Measurements from ENCODE around the gene SDF4.

The SDF4 gene

DNA sequence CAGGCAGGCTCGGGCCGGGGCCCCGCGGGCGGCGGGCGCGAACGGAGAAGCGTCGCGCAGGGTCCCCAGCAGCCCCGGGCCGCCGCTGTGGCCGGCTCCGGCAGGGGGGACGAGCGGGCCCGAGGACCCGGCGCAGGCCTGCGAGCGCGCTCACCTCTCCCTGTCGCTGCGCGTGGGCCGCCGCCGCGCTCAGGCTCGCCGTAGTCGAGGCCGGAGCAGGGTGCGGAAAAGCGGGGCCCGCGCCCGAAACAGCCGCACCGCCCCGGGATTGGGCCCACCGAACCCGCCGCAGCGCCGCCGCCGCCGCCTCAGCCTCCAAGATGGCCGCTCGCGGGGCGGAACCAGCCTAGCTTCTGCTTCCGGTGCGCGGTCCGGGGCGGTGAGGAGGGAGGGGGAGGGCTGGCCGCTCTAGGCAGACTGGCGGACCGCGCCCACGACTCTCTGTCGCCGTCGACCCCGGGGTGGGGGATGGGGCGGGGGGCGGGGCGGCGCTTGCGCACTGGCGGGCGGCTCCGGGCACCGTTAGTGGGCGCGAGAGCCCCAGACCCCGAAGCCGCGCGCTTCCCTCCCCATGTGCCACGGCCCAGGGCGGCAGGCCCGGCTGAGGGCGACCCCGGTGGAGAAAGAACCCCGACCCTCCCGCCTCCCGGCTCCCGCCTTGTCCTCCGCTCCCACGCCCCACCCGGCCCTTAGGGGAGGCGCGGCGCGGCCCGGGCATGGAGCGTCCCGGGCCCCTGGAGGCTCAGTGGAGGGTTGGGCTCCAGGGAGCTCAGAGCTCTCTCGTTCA, 41.9 kb upstream of the SDF4 start, which contains the start of gene UBE2J2 (continued):
- no peak for TF ChIP-seq ZSCAN16 (tag by site-specific recombination; IDR thresholded peaks at IDR 0.05)
- no peak for TF ChIP-seq ZNF169 (tag by site-specific recombination; IDR thresholded peaks at IDR 0.05)
- TF ChIP-seq ZNF626 (tag by site-specific recombination; IDR thresholded peaks at IDR 0.05) = no peak; the same call in 1 of the 2 replicates
- TF ChIP-seq ZNF114 (tag by site-specific recombination; IDR thresholded peaks at IDR 0.05) = no peak
- no peak for TF ChIP-seq ZNF548 (tag by site-specific recombination; IDR thresholded peaks at IDR 0.05)
- TF ChIP-seq ATF2 (tag by site-specific recombination; IDR thresholded peaks at IDR 0.05; ENCODE audit: low read depth) = no peak
- TF ChIP-seq ZNF585B (tag by site-specific recombination; IDR thresholded peaks at IDR 0.05) = no peak
- TF ChIP-seq PRDM1 (tag by site-specific recombination; IDR thresholded peaks at IDR 0.05) = no peak
- no peak for TF ChIP-seq ZNF623 (tag by site-specific recombination; IDR thresholded peaks at IDR 0.05)
- no peak for TF ChIP-seq ZNF621 (tag by site-specific recombination; IDR thresholded peaks at IDR 0.05)
- no peak for TF ChIP-seq ELK4 (IDR thresholded peaks at IDR 0.05; ENCODE audit: borderline replicate concordance, low read depth, low read length)
- TF ChIP-seq ZBTB7A (tag by site-specific recombination; IDR thresholded peaks at IDR 0.05; ENCODE audit: low read depth) = no peak
- peak; percentile 80 for TF ChIP-seq ZFHX2 (tag by site-specific recombination; conservative IDR thresholded peaks at IDR 0.05)
- no peak for TF ChIP-seq ZSCAN23 (tag by site-specific recombination; IDR thresholded peaks at IDR 0.05)
- TF ChIP-seq ZBTB8A (tag by site-specific recombination; IDR thresholded peaks at IDR 0.05) = peak; percentile 83
- TF ChIP-seq ZNF266 (tag by site-specific recombination; IDR thresholded peaks at IDR 0.05; ENCODE audit: low read depth) = no peak
- TF ChIP-seq ZBTB26 (tag by site-specific recombination; optimal IDR thresholded peaks at IDR 0.05) = peak; percentile 62
- TF ChIP-seq ZNF658 (tag by site-specific recombination; IDR thresholded peaks at IDR 0.05) = no peak
- no peak for TF ChIP-seq INSM2 (tag by site-specific recombination; IDR thresholded peaks at IDR 0.05)
- no peak for TF ChIP-seq ZNF555 (tag by site-specific recombination; conservative IDR thresholded peaks at IDR 0.05)
- no peak for TF ChIP-seq ZNF155 (tag by site-specific recombination; IDR thresholded peaks at IDR 0.05)
- TF ChIP-seq, protein P1, sequence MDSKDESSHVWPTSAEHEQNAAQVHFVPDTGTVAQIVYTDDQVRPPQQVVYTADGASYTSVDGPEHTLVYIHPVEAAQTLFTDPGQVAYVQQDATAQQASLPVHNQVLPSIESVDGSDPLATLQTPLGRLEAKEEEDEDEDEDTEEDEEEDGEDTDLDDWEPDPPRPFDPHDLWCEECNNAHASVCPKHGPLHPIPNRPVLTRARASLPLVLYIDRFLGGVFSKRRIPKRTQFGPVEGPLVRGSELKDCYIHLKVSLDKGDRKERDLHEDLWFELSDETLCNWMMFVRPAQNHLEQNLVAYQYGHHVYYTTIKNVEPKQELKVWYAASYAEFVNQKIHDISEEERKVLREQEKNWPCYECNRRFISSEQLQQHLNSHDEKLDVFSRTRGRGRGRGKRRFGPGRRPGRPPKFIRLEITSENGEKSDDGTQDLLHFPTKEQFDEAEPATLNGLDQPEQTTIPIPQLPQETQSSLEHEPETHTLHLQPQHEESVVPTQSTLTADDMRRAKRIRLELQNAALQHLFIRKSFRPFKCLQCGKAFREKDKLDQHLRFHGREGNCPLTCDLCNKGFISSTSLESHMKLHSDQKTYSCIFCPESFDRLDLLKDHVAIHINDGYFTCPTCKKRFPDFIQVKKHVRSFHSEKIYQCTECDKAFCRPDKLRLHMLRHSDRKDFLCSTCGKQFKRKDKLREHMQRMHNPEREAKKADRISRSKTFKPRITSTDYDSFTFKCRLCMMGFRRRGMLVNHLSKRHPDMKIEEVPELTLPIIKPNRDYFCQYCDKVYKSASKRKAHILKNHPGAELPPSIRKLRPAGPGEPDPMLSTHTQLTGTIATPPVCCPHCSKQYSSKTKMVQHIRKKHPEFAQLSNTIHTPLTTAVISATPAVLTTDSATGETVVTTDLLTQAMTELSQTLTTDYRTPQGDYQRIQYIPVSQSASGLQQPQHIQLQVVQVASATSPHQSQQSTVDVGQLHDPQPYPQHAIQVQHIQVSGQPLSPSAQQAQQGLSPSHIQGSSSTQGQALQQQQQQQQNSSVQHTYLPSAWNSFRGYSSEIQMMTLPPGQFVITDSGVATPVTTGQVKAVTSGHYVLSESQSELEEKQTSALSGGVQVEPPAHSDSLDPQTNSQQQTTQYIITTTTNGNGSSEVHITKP (tag by site-specific recombination; IDR thresholded peaks at IDR 0.05) = no peak
- TF ChIP-seq ZNF521 (tag by site-specific recombination; IDR thresholded peaks at IDR 0.05) = no peak
- no peak for TF ChIP-seq ZNF670 (tag by site-specific recombination; IDR thresholded peaks at IDR 0.05; ENCODE audit: low read depth)
- no peak for TF ChIP-seq ZNF707 (tag by site-specific recombination; IDR thresholded peaks at IDR 0.05)
- no peak for TF ChIP-seq ZNF677 (tag by site-specific recombination; IDR thresholded peaks at IDR 0.05)
- peak; percentile 53; the same call in 1 of the 2 replicates for TF ChIP-seq ZNF76 (tag by site-specific recombination; IDR thresholded peaks at IDR 0.05; ENCODE audit: borderline replicate concordance, low read depth)
- TF ChIP-seq ZSCAN4 (tag by site-specific recombination; IDR thresholded peaks at IDR 0.05) = no peak
- no peak for TF ChIP-seq GLI4 (tag by site-specific recombination; IDR thresholded peaks at IDR 0.05)
- no peak for TF ChIP-seq ZNF121 (tag by site-specific recombination; IDR thresholded peaks at IDR 0.05)
- TF ChIP-seq ZNF223 (tag by site-specific recombination; IDR thresholded peaks at IDR 0.05) = no peak
